IMR-90 (cell line): ENCODE data around the gene SP2. TPM values are rescaled to one million over a fixed set of nuclear protein-coding genes. Genes with fewer than 3 reads are reported as not detected.

Experiments used
- ATAC-seq: fragments of 200-7000 bp; cut with Tn5 transposase; 2 replicates; pipeline ENCODE4 v1.9.1; 2020; ENCODE audit warnings: low read depth, mild to moderate bottlenecking, moderate library complexity
- BruUV-seq: library from RNA; stranded (reverse); fragments of 400-500 nt; replicated peaks from 2 replicates; lab custom pipeline; 2021; lab: Mats Ljungman, UMichigan
- CTCF ChIA-PET: fragments of 300-600 bp; formaldehyde crosslinking; extraction: SDS; loops from one replicate; lab custom pipeline; 2021; ENCODE audit warnings: antibody characterized with exemption; lab: Yijun Ruan, JAX
- POLR2A ChIA-PET: fragments of 300-600 bp; sonication (Branson Sonifier 250); formaldehyde crosslinking; loops from one replicate; lab custom pipeline; 2022; ENCODE audit warnings: antibody characterized with exemption; ENCODE audit not compliant: unreplicated experiment; lab: Charles Lee
- DNase-seq: peaks from one replicate; pipeline ENCODE4 v3.0.0; 2013
- H2AFZ ChIP-seq: replicated peaks from 2 replicates; pipeline ENCODE3; 2013; ENCODE audit warnings: low read length, mild to moderate bottlenecking; ENCODE audit not compliant: poor library complexity
- H2AK5ac ChIP-seq: 2 replicates; pipeline ENCODE4 v1.6.1; 2013; ENCODE audit warnings: low read depth, low read length, inconsistent platforms
- H2AK9ac ChIP-seq: replicated peaks from 2 replicates; pipeline ENCODE3; 2013; ENCODE audit warnings: mild to moderate bottlenecking, low read depth, low read length, moderate library complexity; ENCODE audit not compliant: poor library complexity
- H2BK120ac ChIP-seq: 2 replicates; pipeline ENCODE4 v1.6.1; 2013; ENCODE audit warnings: low read depth, low read length, inconsistent platforms
- H2BK15ac ChIP-seq: 3 replicates; pipeline ENCODE4 v1.6.1; 2013; ENCODE audit warnings: low read depth, low read length, inconsistent platforms
- H2BK20ac ChIP-seq: 2 replicates; pipeline ENCODE4 v1.6.1; 2013; ENCODE audit warnings: low read depth, mild to moderate bottlenecking, inconsistent platforms, low read length, moderate library complexity
- H2BK5ac ChIP-seq: 2 replicates; pipeline ENCODE4 v1.6.1; 2013; ENCODE audit warnings: mild to moderate bottlenecking, low read depth, low read length, inconsistent platforms; ENCODE audit not compliant: poor library complexity, severe bottlenecking
- H3K14ac ChIP-seq: replicated peaks from 2 replicates; pipeline ENCODE4 v1.6.1; 2013; ENCODE audit warnings: low read depth, low read length, inconsistent platforms
- H3K18ac ChIP-seq: 2 replicates; pipeline ENCODE4 v1.6.1; 2013; ENCODE audit warnings: low read depth, low read length, control low read depth
- H3K23ac ChIP-seq: 2 replicates; pipeline ENCODE4 v1.6.1; 2013; ENCODE audit warnings: low read depth, low read length, inconsistent platforms
- H3K27ac ChIP-seq: 2 replicates; pipeline ENCODE4 v1.5.1; 2013; ENCODE audit warnings: mild to moderate bottlenecking, control low read depth, low read length; ENCODE audit not compliant: insufficient read depth
- H3K27me3 ChIP-seq: 2 replicates; pipeline ENCODE4 v1.6.1; 2013; ENCODE audit warnings: low read length; ENCODE audit not compliant: control insufficient read depth, insufficient read depth
- H3K36me3 ChIP-seq: 2 replicates; pipeline ENCODE4 v1.6.1; 2013; ENCODE audit warnings: low read length, mixed read lengths; ENCODE audit not compliant: control insufficient read depth, insufficient read depth
- H3K4ac ChIP-seq: 2 replicates; pipeline ENCODE4 v1.6.1; 2013; ENCODE audit warnings: low read depth, low read length, inconsistent platforms
- H3K4me1 ChIP-seq: 2 replicates; pipeline ENCODE4 v1.6.1; 2013; ENCODE audit warnings: low read length, mixed read lengths; ENCODE audit not compliant: control insufficient read depth, insufficient read depth
- H3K4me2 ChIP-seq: 2 replicates; pipeline ENCODE4 v1.6.1; 2013; ENCODE audit warnings: low read depth, mild to moderate bottlenecking, control low read depth, low read length, moderate library complexity
- H3K4me3 ChIP-seq: 2 replicates; pipeline ENCODE4 v1.5.1; 2013; ENCODE audit warnings: low read depth, mild to moderate bottlenecking, control low read depth, low read length, moderate library complexity; ENCODE audit not compliant: insufficient read depth
- H3K56ac ChIP-seq: 2 replicates; pipeline ENCODE4 v1.6.1; 2013; ENCODE audit warnings: low read length, inconsistent platforms; ENCODE audit not compliant: insufficient read depth; ENCODE audit errors: extremely low read depth
- H3K79me1 ChIP-seq, 2 experiments: 2 replicates each; pipeline ENCODE4 v1.6.1; 2013; ENCODE audit warnings: low read length in 2 of 2, inconsistent platforms in 1 of 2, low read depth in 1 of 2
- H3K9ac ChIP-seq: 2 replicates; pipeline ENCODE4 v1.6.1; 2013; ENCODE audit warnings: low read depth, low read length, control low read depth
- H3K9me1 ChIP-seq: 2 replicates; pipeline ENCODE4 v1.6.1; 2013; ENCODE audit warnings: low read length, inconsistent platforms; ENCODE audit not compliant: insufficient read depth
- H3K9me3 ChIP-seq: 2 replicates; pipeline ENCODE4 v1.6.1; 2013; ENCODE audit warnings: low read length; ENCODE audit not compliant: control insufficient read depth, insufficient read depth
- H4K20me1 ChIP-seq: 2 replicates; pipeline ENCODE4 v1.6.1; 2013; ENCODE audit warnings: low read length, inconsistent platforms; ENCODE audit not compliant: insufficient read depth
- H4K5ac ChIP-seq: 2 replicates; pipeline ENCODE4 v1.6.1; 2013; ENCODE audit warnings: mild to moderate bottlenecking, low read depth, low read length, control low read depth
- H4K8ac ChIP-seq, 2 experiments: 2 replicates each; pipeline ENCODE4 v1.6.1; 2013; ENCODE audit warnings: low read depth in 2 of 2, low read length in 2 of 2, control low read depth in 1 of 2, inconsistent platforms in 1 of 2
- H4K91ac ChIP-seq: 2 replicates; pipeline ENCODE4 v1.6.1; 2013; ENCODE audit warnings: low read depth, low read length, inconsistent platforms; ENCODE audit not compliant: insufficient read depth
- BHLHE40 ChIP-seq: fragments of 150-350 bp; IDR thresholded peaks from 2 replicates; pipeline ENCODE4 v1.6.1; 2016; ENCODE audit warnings: mild to moderate bottlenecking, low read depth, low read length
- CHD1 ChIP-seq: IDR thresholded peaks from 2 replicates; pipeline ENCODE4 v1.6.1; 2012; ENCODE audit warnings: low read depth, low read length, improper control_type of control experiment
- FOS ChIP-seq: fragments of 150-350 bp; IDR thresholded peaks from 2 replicates; pipeline ENCODE4 v1.6.1; 2016; ENCODE audit warnings: low read depth, low read length
- MAFK ChIP-seq: IDR thresholded peaks from 2 replicates; pipeline ENCODE4 v1.6.1; 2012; ENCODE audit warnings: low read depth, low read length, improper control_type of control experiment
- MAZ ChIP-seq: IDR thresholded peaks from 2 replicates; pipeline ENCODE4 v1.6.1; 2012; ENCODE audit warnings: low read depth, mild to moderate bottlenecking, low read length, improper control_type of control experiment, moderate library complexity, borderline replicate concordance
- NFE2L2 ChIP-seq: fragments of 150-350 bp; IDR thresholded peaks from 2 replicates; pipeline ENCODE4 v1.6.1; 2016; ENCODE audit warnings: low read depth, mild to moderate bottlenecking, low read length
- POLR2A ChIP-seq: IDR thresholded peaks from 2 replicates; pipeline ENCODE4 v1.6.1; 2012; ENCODE audit warnings: mild to moderate bottlenecking, low read depth, low read length
- RAD21 ChIP-seq: IDR thresholded peaks from 2 replicates; pipeline ENCODE4 v1.6.1; 2012; ENCODE audit warnings: low read length, improper control_type of control experiment
- RFX5 ChIP-seq: IDR thresholded peaks from 2 replicates; pipeline ENCODE4 v1.8.0; 2012; ENCODE audit warnings: low read depth, mild to moderate bottlenecking, low read length, moderate library complexity
- SMC3 ChIP-seq: fragments of 150-350 bp; IDR thresholded peaks from 2 replicates; pipeline ENCODE4 v1.6.1; 2016; ENCODE audit warnings: low read depth, mild to moderate bottlenecking, antibody characterized with exemption, low read length, moderate library complexity
- WGBS, 2 experiments: methylation state at CpG; one replicate each; pipeline versions ENCODE4 v1.1.5 to v1.1.7; 2013; ENCODE audit warnings: missing lambda C conversion rate in 2 of 2; ENCODE audit not compliant: insufficient read length in 1 of 2; ENCODE audit errors: extremely low coverage in 2 of 2; 5-methylcytosine and 5-hydroxymethylcytosine counted together
- dilution Hi-C: fragments of 300-500 bp; cut with HindIII; formaldehyde crosslinking; loops from one replicate; pipeline ENCODE4 v1.14.3; 2018; ENCODE audit warnings: low sequenced_read_pairs; ENCODE audit not compliant: unreplicated experiment
- in situ Hi-C: fragments of 300-500 bp; cut with MboI; formaldehyde crosslinking; loops from 3 replicates; pipeline ENCODE4 v1.14.3; 2019; ENCODE audit warnings: low sequenced_read_pairs, inconsistent platforms, mixed read lengths
- intact Hi-C: fragments of 100-400 bp; cut with micrococcal nuclease; formaldehyde crosslinking; loops from 2 replicates; pipeline ENCODE4 v1.10.0; 2022
- polyA plus RNA-seq, 3 experiments: library from polyadenylated mRNA; depleted of rRNA; stranded (reverse); fragments of >200 nt; gene quantifications; 2 replicates each; pipeline ENCODE4 v1.2.3, GENCODE V29; 2012; ENCODE audit warnings: low replicate concordance in 1 of 3
- total RNA-seq: library from RNA; depleted of rRNA; stranded (reverse); fragments of >200 nt; gene quantifications from 2 replicates; pipeline ENCODE4 v1.2.3, GENCODE V29; 2012
- TF ChIP-seq, protein P1 (sequence below): conservative IDR thresholded peaks from 2 replicates; pipeline ENCODE4 v1.5.1; 2012; ENCODE audit warnings: mild to moderate bottlenecking, low read depth, low read length, improper control_type of control experiment

The SP2 gene
- total and polyA plus RNA-seq, 2 of the 4 experiments (the other 2 are of a cell fraction) = 0.72 to 13.8 TPM

DNA sequence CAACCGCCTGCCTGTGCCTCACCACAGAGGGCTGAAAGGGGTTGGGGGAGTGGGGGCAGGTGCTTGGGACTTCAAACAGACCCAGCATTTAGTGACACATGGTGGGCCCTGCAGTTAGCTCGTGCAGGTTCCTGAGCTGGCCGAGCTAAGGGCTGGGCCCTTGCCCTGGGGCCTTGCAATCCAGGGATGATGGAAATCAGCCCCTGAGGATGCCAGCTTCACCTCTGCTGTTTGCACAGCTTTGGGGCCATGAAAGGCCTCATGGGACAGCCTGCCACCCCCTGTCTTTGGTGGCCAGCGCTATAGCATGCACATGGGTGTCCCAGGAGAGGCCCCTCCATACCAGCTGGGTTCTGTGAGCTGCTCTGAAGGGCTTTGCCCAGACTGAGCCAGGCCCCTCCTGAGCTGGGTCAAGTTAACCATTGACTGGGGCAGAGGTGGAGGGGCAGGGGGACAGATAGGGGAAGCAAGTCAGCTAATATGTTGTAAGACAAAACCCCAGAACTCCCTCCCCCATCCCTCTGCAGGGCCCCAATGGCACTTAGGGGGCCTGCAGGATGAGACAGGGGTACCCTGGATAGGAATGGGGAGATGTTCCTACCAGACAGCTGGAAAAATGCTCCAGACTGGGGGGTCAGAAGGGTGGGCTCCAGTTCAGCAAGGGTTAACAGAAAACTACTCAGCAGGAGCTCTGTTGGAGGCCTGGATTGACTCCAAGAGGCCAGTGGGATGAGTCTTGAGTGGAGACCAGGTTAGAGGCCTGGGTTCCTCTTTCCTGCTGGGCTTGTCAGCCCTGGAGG, 61.0 kb downstream of the SP2 start:
- Histone ChIP-seq H4K8ac (no peak overlapping the region), H4K20me1 (no peaks in the 10 kb centered on the region), H3K27me3 (peaks cover 8% of the 10 kb centered on the region), H3K9me1 (no peaks in the 10 kb centered on the region), H2AK9ac (peak overlapping the region; percentile 76), H3K9ac (no peak overlapping the region), H3K56ac (no peak overlapping the region), H4K5ac (no peak overlapping the region), H3K4me3 (no peak overlapping the region), H2BK15ac (no peak overlapping the region), H3K4me1 (peaks cover 5% of the 10 kb centered on the region; the same call in 1 of the 2 replicates), H3K79me1 (no peaks in the 10 kb centered on the region), H3K27ac (no peak overlapping the region), H3K4ac (no peak overlapping the region), H3K9me3 (no peaks in the 10 kb centered on the region; the same call in 1 of the 2 replicates), H2AFZ (no peak overlapping the region), H2BK120ac (no peak overlapping the region), H2AK5ac (no peak overlapping the region), H3K36me3 (no peaks in the 10 kb centered on the region), H3K23ac (no peak overlapping the region), H2BK20ac (no peak overlapping the region), H4K91ac (no peak overlapping the region), H3K18ac (no peak overlapping the region), H2BK5ac (no peak overlapping the region), H3K14ac (no peak overlapping the region), H3K4me2 (no peak overlapping the region)
- WGBS, 2 experiments = 57% methylated on average over 3 of the region's 4 CpGs; no CpG with 5 or more reads in 1 of the 2 experiments
- TF ChIP-seq FOS (no peak), MAFK (no peak), POLR2A (no peak), MAZ (no peak), RFX5 (no peak), SMC3 (no peak), NFE2L2 (no peak), BHLHE40 (no peak), RAD21 (no peak), CHD1 (no peak)
- TF ChIP-seq, protein P1, sequence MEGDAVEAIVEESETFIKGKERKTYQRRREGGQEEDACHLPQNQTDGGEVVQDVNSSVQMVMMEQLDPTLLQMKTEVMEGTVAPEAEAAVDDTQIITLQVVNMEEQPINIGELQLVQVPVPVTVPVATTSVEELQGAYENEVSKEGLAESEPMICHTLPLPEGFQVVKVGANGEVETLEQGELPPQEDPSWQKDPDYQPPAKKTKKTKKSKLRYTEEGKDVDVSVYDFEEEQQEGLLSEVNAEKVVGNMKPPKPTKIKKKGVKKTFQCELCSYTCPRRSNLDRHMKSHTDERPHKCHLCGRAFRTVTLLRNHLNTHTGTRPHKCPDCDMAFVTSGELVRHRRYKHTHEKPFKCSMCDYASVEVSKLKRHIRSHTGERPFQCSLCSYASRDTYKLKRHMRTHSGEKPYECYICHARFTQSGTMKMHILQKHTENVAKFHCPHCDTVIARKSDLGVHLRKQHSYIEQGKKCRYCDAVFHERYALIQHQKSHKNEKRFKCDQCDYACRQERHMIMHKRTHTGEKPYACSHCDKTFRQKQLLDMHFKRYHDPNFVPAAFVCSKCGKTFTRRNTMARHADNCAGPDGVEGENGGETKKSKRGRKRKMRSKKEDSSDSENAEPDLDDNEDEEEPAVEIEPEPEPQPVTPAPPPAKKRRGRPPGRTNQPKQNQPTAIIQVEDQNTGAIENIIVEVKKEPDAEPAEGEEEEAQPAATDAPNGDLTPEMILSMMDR = no peak
- in situ Hi-C loops = no loop called here
- ChIA-PET POLR2A (interaction anchor here (0.6 kb wide), 1 partner anchor 54 kb away, joined by 5 read pairs; no protein-coding TSS in a partner anchor), CTCF (interaction anchor here (0.6 to 1.7 kb wide), 3 partner anchors 10 to 1067 kb away, joined by 3 to 4 read pairs (median 4); partner anchors contain the start of gene CDK5RAP3)
- intact Hi-C loops = no loop called here
- BruUV-seq = no TSS peak
- DNase-seq (peak; percentile 15), ATAC-seq (peak; percentile 48)
- dilution Hi-C loops = no loop called here
